Measurements from ENCODE around the gene PEF1. TPM values are rescaled to one million over a fixed set of nuclear protein-coding genes. Genes with fewer than 3 reads are reported as not detected.

Gene PEF1
- total RNA-seq, 1 donor from 2014 or later = 42.8 TPM

DNA sequence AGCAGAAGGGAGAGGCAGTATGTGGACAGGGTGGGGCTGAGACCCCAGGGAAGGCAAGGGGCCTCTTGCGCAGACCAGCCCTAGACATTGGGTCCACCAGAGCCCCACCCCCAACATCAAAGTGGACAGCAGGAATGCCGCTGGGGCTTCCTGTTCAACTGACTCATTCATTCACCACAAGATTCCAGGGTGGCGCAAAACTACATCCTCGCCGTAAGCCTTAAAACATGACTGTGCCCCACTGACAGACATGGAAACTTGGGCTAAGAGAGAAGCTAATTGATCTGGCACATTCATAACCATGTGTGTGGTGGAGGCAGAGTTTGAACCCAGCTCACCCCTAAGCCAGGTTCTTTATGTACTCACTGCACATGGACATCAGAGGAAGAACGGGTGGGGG lies 45.2 kb upstream of the PEF1 start:
- Mint-ChIP-seq H3K4me3 (ENCODE audit: low read depth) (no peak overlapping the region), H3K36me3 (ENCODE audit: insufficient read depth) (no peaks in the 10 kb centered on the region), H3K27ac (no peak overlapping the region), H3K27me3 (peaks cover 5% of the 10 kb centered on the region), H3K9me3 (ENCODE audit: low read depth) (no peaks in the 10 kb centered on the region), H3K4me1 (ENCODE audit: low read depth) (peaks cover 3% of the 10 kb centered on the region)
- TF ChIP-seq, protein P1, sequence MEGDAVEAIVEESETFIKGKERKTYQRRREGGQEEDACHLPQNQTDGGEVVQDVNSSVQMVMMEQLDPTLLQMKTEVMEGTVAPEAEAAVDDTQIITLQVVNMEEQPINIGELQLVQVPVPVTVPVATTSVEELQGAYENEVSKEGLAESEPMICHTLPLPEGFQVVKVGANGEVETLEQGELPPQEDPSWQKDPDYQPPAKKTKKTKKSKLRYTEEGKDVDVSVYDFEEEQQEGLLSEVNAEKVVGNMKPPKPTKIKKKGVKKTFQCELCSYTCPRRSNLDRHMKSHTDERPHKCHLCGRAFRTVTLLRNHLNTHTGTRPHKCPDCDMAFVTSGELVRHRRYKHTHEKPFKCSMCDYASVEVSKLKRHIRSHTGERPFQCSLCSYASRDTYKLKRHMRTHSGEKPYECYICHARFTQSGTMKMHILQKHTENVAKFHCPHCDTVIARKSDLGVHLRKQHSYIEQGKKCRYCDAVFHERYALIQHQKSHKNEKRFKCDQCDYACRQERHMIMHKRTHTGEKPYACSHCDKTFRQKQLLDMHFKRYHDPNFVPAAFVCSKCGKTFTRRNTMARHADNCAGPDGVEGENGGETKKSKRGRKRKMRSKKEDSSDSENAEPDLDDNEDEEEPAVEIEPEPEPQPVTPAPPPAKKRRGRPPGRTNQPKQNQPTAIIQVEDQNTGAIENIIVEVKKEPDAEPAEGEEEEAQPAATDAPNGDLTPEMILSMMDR (IDR thresholded peaks at IDR 0.05; ENCODE audit: unreplicated experiment) = no peak
- no peak for DNase-seq (ENCODE audit: low spot score, unreplicated experiment)

DNA sequence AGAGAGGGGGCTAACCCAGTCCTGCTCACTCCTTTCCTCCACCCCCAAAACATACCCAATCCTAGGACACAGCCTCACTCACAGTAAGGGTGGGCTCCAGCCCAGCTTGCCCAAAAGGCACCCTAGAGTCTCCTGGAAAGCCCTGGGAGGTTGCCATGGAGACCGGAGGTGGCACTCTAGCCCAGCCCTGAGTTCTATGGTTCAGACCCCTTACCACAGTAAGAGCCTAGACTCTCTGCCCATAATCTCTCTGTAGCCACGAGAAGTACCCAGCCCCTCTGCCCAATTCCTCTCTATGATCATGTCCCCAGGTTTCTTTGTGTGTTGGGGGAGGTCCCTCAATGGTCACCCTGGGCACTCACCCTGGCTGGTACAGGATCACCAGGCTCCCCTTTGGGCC lies 44.7 kb upstream of the PEF1 start:
- Mint-ChIP-seq H3K27ac (no peak overlapping the region), H3K4me1 (ENCODE audit: low read depth) (peaks cover 3% of the 10 kb centered on the region), H3K9me3 (ENCODE audit: low read depth) (no peaks in the 10 kb centered on the region), H3K4me3 (ENCODE audit: low read depth) (no peak overlapping the region), H3K36me3 (ENCODE audit: insufficient read depth) (no peaks in the 10 kb centered on the region), H3K27me3 (peaks cover 5% of the 10 kb centered on the region)
- no peak for DNase-seq (ENCODE audit: low spot score, unreplicated experiment)
- TF ChIP-seq, protein P1 (IDR thresholded peaks at IDR 0.05; ENCODE audit: unreplicated experiment) = no peak

DNA sequence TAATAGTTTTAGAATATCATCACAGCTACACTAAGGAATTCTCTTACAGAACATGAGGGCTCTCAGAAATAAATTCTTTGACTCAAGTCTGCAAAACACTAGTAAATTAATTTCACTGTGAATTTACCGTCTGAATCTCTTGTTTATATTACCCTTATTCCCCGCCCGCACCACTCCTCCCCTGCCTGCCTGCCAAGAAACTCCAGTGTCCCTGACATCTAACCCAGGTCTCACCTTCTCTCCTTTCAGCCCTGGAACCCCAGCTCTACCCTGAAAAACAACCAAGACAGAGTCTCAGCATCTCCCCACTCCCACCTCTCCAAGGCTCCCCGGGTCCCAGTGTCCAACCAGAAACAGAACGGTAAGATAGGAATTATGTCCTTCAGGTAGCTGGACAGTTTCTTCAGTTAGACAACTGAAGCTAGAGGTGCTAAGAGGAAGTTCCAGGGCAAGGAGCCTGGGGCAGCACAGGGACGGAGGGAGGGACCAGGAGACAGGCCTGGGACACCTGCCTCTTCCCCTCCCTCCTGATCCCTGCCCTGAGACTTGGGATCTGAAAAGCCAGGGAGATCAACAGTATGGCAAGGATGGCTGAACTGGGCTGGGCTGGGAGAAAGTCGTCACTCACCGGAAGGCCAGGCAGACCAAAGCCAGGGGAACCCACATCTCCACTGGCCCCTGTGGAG lies 43.7 kb upstream of the PEF1 start:
- H3K4me3 Mint-ChIP-seq (ENCODE audit: low read depth) = no peak overlapping the region

DNA sequence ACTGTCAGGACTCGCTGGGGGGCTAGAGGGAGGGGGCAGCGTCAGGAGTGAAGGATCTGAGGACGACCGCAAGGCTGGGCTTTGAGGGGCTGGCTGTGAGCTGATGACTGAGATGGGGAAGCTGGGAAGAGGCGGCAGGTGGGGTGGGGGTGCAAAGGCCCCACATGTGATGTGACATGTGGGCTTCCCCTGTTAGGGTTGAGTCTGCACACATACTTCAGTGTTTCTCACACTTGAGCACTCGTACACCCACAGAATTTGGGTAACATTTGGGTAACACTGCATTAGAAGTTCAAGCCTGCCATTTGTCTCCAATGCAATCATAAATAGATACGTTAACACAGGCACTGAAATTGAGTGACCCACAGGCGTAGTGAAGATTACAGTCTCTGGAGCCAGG lies 42.9 kb upstream of the PEF1 start:
- peaks cover 5% of the 10 kb centered on the region for H3K27me3 Mint-ChIP-seq

More for the DNA sequence above, 43.7 kb upstream of the PEF1 start:
- Mint-ChIP-seq H3K4me1 (ENCODE audit: low read depth) (peaks cover 3% of the 10 kb centered on the region), H3K27ac (no peak overlapping the region), H3K27me3 (peaks cover 5% of the 10 kb centered on the region), H3K9me3 (ENCODE audit: low read depth) (no peaks in the 10 kb centered on the region), H3K36me3 (ENCODE audit: insufficient read depth) (no peaks in the 10 kb centered on the region)
- TF ChIP-seq, protein P1 (IDR thresholded peaks at IDR 0.05; ENCODE audit: unreplicated experiment) = no peak
- no peak for DNase-seq (ENCODE audit: low spot score, unreplicated experiment)

DNA sequence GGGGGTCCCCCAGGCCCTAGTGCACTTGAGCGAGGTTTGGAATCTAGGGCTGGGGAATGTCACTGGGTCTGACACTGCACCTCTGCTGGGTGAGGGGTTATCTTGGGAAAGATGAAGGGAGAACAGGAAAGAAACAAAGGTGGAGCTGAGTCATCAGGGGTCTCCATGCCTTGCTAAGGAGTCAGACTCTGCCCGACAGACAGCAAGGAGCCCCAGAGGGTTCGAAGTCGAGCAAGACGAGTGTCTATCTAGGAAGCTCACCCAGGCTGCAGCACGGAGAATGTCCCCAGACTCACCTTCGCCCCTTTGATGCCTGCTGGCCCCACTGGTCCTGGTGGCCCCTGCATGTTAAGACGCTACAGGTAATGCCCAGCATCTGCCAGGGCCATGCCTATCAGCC lies 41.1 kb upstream of the PEF1 start:
- H3K36me3 Mint-ChIP-seq (ENCODE audit: insufficient read depth) = no peaks in the 10 kb centered on the region
- TF ChIP-seq, protein P1 (IDR thresholded peaks at IDR 0.05; ENCODE audit: unreplicated experiment) = no peak

More for the DNA sequence above, 42.9 kb upstream of the PEF1 start:
- Mint-ChIP-seq H3K4me1 (ENCODE audit: low read depth) (peaks cover 3% of the 10 kb centered on the region), H3K9me3 (ENCODE audit: low read depth) (no peaks in the 10 kb centered on the region), H3K36me3 (ENCODE audit: insufficient read depth) (no peaks in the 10 kb centered on the region), H3K27ac (no peak overlapping the region), H3K4me3 (ENCODE audit: low read depth) (no peak overlapping the region)
- DNase-seq (ENCODE audit: low spot score, unreplicated experiment) = no peak
- TF ChIP-seq, protein P1 (IDR thresholded peaks at IDR 0.05; ENCODE audit: unreplicated experiment) = no peak

More for the DNA sequence above, 41.1 kb upstream of the PEF1 start:
- H3K27ac Mint-ChIP-seq = no peak overlapping the region
- H3K27me3 Mint-ChIP-seq = peaks cover 5% of the 10 kb centered on the region
- no peaks in the 10 kb centered on the region for H3K9me3 Mint-ChIP-seq (ENCODE audit: low read depth)
- DNase-seq (ENCODE audit: low spot score, unreplicated experiment) = no peak
- H3K4me1 Mint-ChIP-seq (ENCODE audit: low read depth) = peaks cover 3% of the 10 kb centered on the region
- no peak overlapping the region for H3K4me3 Mint-ChIP-seq (ENCODE audit: low read depth)

All from progenitor cell of endocrine pancreas (in vitro differentiated cells).